Smooth muscle cell (in vitro differentiated cells): ENCODE data around the gene ZNF79. TPM values are rescaled to one million over a fixed set of nuclear protein-coding genes. Genes with fewer than 3 reads are reported as not detected.

Source experiments
- DNase-seq: peaks from one replicate; lab custom pipeline; 2025; ENCODE audit not compliant: unreplicated experiment; lab: John Stamatoyannopoulos, UW
- H2AFZ ChIP-seq: fragments of 200-600 bp; sonication (generic); 2 replicates; pipeline ENCODE4 v1.6.0; 2016; ENCODE audit warnings: antibody characterized with exemption, low read depth, mild to moderate bottlenecking
- H3F3A ChIP-seq: fragments of 200-600 bp; sonication (generic); 2 replicates; pipeline ENCODE4 v1.6.0; 2017; ENCODE audit warnings: antibody characterized with exemption, low read depth
- H3K27ac ChIP-seq: fragments of 200-600 bp; sonication (generic); 2 replicates; pipeline ENCODE4 v1.5.1; 2016; ENCODE audit warnings: low read depth, mild to moderate bottlenecking
- H3K27me3 ChIP-seq: fragments of 200-600 bp; sonication (generic); 2 replicates; pipeline ENCODE4 v1.6.1; 2016; ENCODE audit warnings: low read depth, mild to moderate bottlenecking
- H3K36me3 ChIP-seq: fragments of 200-600 bp; sonication (generic); 2 replicates; pipeline ENCODE4 v1.5.1; 2016; ENCODE audit warnings: low read depth
- H3K4me1 ChIP-seq: fragments of 200-600 bp; sonication (generic); 2 replicates; pipeline ENCODE4 v1.5.1; 2016; ENCODE audit warnings: low read depth
- H3K4me2 ChIP-seq: fragments of 200-600 bp; sonication (generic); 2 replicates; pipeline ENCODE4 v1.6.0; 2016; ENCODE audit warnings: mild to moderate bottlenecking
- H3K4me3 ChIP-seq: fragments of 200-600 bp; sonication (generic); 2 replicates; pipeline ENCODE4 v1.5.1; 2016; ENCODE audit warnings: mild to moderate bottlenecking
- H3K79me2 ChIP-seq: fragments of 200-600 bp; sonication (generic); 2 replicates; pipeline ENCODE4 v1.6.0; 2016; ENCODE audit warnings: low read depth, mild to moderate bottlenecking
- H3K9ac ChIP-seq: fragments of 200-600 bp; sonication (generic); 2 replicates; pipeline ENCODE4 v1.6.0; 2016; ENCODE audit warnings: low read depth
- H3K9me3 ChIP-seq: fragments of 200-600 bp; sonication (generic); replicated peaks from 2 replicates; pipeline ENCODE4 v1.5.1; 2016; ENCODE audit warnings: low read depth
- H4K20me1 ChIP-seq: fragments of 200-600 bp; sonication (generic); 2 replicates; pipeline ENCODE4 v1.6.0; 2016; ENCODE audit warnings: low read depth
- CTCF ChIP-seq: fragments of 200-600 bp; sonication (generic); IDR thresholded peaks from 2 replicates; pipeline ENCODE4 v1.5.1; 2017; ENCODE audit warnings: borderline replicate concordance, mild to moderate bottlenecking, antibody characterized with exemption; ENCODE audit not compliant: insufficient read depth, poor library complexity, severe bottlenecking
- WGBS: methylation state at CpG from one replicate; pipeline ENCODE4 v1.1.7; 2016; ENCODE audit warnings: low lambda C conversion rate; 5-methylcytosine and 5-hydroxymethylcytosine counted together
- polyA plus RNA-seq: library from polyadenylated mRNA; unstranded; fragments of >200 nt; fragmentation: Nextera tagmentation; extraction: Ambion mirVana; gene quantifications from 2 replicates; pipeline ENCODE4 v1.2.1, GENCODE V29; 2016
- total RNA-seq: library from RNA; depleted of rRNA; stranded (reverse); fragments of >200 nt; gene quantifications from 2 replicates; pipeline ENCODE4 v1.2.3, GENCODE V29; 2014

ZNF79 gene
- total and polyA plus RNA-seq, 2 experiments from 2014 or later: 4.3 to 6.6 TPM

DNA sequence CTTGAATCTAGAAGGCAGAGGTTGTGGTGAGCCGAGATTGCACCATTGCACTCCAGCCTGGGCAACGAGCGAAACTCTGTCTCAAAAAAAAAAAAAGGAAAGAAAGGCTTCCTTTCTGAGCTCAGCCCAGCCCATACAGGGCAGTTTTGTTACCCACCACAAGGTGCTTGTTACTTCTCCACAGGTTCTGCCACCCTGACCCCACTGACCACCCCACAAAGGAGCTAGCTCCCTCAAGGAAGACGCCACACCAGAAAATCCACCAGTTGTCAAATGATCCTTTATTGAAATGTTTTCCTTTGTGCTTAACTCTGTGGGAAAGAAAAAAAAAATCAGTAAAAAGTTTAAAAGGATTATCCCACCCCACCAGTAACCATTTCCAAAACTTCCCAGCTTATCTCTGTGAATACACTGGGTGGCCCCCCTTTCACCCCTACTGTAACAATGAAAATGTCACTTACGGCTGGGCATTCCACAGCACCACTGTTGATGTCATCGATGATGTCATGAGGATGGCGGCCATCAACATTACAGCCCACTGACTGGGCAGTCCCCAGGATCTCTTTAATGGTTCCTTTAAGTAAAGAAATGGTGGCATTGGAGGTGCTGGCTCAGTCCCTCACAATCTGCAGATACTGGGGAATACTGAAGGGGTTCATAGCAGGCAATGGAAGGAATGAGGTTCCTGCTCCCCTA, 23.4 kb downstream of the ZNF79 start:
- Histone ChIP-seq H4K20me1 (peaks cover 65% of the 10 kb centered on the region), H3K79me2 (peaks cover 36% of the 10 kb centered on the region), H3K4me1 (peaks cover 17% of the 10 kb centered on the region), H3F3A (peaks cover 58% of the 10 kb centered on the region), H3K36me3 (peaks cover 4% of the 10 kb centered on the region), H3K9ac (no peak overlapping the region), H2AFZ (no peak overlapping the region), H3K9me3 (no peaks in the 10 kb centered on the region), H3K4me2 (peak overlapping the region; percentile 94), H3K4me3 (no peak overlapping the region), H3K27me3 (no peaks in the 10 kb centered on the region), H3K27ac (peak overlapping the region; percentile 89)
- no peak for DNase-seq
- TF ChIP-seq CTCF: no peak
- 78% methylated on average over 7 of the region's 7 CpGs for WGBS

GRCh38 chr9:127448112-127448805, 24.1 kb downstream of the ZNF79 start:
- peaks cover 4% of the 10 kb centered on the region for H3K36me3 ChIP-seq

GRCh38 chr9:127449332-127449966, 25.3 kb downstream of the ZNF79 start:
- no peaks in the 10 kb centered on the region for H3K27me3 ChIP-seq
- H4K20me1 ChIP-seq: peaks cover 59% of the 10 kb centered on the region
- H3K4me3 ChIP-seq: peak overlapping the region; percentile 86
- H3K36me3 ChIP-seq: peaks cover 4% of the 10 kb centered on the region
- H3K9ac ChIP-seq: peak overlapping the region; percentile 94
- peaks cover 36% of the 10 kb centered on the region for H3K79me2 ChIP-seq
- no peak overlapping the region for H2AFZ ChIP-seq
- peaks cover 52% of the 10 kb centered on the region for H3F3A ChIP-seq
- peaks cover 17% of the 10 kb centered on the region for H3K4me1 ChIP-seq
- H3K27ac ChIP-seq: peak overlapping the region; percentile 89
- TF ChIP-seq CTCF: no peak
- no peak for DNase-seq
- no peaks in the 10 kb centered on the region for H3K9me3 ChIP-seq
- H3K4me2 ChIP-seq: peak overlapping the region; percentile 94
- 60% methylated on average over 5 of the region's 5 CpGs for WGBS

More at GRCh38 chr9:127448112-127448805, 24.1 kb downstream of the ZNF79 start:
- H3K9ac ChIP-seq: no peak overlapping the region
- TF ChIP-seq CTCF: no peak
- peak overlapping the region; percentile 94 for H3K4me2 ChIP-seq
- no peak overlapping the region for H2AFZ ChIP-seq
- 96% methylated on average over 8 of the region's 8 CpGs for WGBS
- no peak for DNase-seq
- peaks cover 65% of the 10 kb centered on the region for H4K20me1 ChIP-seq
- H3K4me1 ChIP-seq: peaks cover 17% of the 10 kb centered on the region
- no peaks in the 10 kb centered on the region for H3K9me3 ChIP-seq
- peak overlapping the region; percentile 89 for H3K27ac ChIP-seq
- peaks cover 58% of the 10 kb centered on the region for H3F3A ChIP-seq
- peaks cover 36% of the 10 kb centered on the region for H3K79me2 ChIP-seq
- H3K27me3 ChIP-seq: no peaks in the 10 kb centered on the region
- peak overlapping the region; percentile 86 for H3K4me3 ChIP-seq
